GM19035 (cell line): ENCODE measurements around the gene PRSS36.
"Not testable (repeated sequence)": the region's sequence is repeated elsewhere in the genome, so short reads cannot be mapped to it uniquely, and the experiment has no call there.

Source experiments
- ATAC-seq: cut with Tn5 transposase; IDR thresholded peaks from one replicate; pipeline ENCODE4 v1.9.1; 2021; ENCODE audit not compliant: unreplicated experiment

PRSS36 gene

GRCh38 chr16:31149894-31150890, at the start of gene PRSS36:
Gene PRSS36, minus strand, starts transcription at chr16:31150066. Its CDS starts 31 bp downstream, at chr16:31150035.
- ATAC-seq, result no peak

DNA sequence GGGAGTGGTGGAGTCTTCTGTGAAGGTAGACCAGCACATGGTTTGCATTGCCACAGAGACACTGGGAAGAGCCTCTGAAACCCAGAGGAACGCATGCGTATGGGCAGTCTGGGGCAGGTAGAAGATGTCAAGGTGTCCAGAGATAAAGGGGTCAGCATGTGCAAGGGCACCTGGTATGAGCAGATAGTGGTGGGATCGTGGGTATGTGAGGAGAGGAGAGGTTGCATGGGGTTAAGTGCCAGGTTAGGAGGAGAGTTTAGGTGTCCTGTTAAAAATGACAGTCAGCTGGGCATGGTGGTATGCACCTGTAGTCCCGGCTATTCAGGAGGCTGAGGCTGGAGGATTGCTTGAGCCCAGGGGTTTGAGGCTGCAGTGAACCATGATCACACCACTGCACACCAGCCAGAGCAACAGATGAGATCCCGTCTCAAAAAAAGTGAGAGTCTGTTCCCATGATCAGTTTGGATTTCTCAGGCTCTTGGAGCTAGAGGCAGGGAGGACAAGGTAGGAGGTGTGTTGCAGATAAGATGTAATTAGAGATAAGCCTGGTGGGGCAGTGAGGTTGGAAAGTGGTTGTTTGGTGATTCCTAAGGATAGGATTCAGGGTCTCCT, 49.7 kb upstream of the PRSS36 start:
- ATAC-seq, result no peak

GRCh38 chr16:31198207-31198882, 48.5 kb upstream of the PRSS36 start:
- no peak for ATAC-seq

GRCh38 chr16:31196324-31197088, 46.6 kb upstream of the PRSS36 start:
- ATAC-seq, result no peak

DNA sequence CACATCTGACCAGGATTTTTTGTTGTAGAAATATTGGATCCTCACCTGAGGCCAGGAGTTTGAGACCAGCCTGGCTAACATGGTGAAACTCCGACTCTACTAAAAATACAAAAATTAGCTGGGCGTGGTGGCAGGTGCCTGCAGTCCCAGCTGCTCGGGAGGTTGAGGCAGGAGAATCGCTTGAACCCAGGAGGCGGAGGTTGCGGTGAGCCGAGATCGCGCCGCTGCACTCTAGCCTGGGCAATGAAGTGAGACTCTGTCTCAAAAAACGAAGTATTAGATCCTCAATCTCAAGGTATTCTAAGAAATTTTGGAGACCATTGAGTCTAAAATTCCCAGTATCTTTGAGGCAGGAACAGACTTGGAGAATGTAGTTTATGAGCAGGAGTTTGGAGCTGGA, 46.0 kb upstream of the PRSS36 start:
- not testable (repeated sequence) for ATAC-seq

- ATAC-seq, result no peak
Observed at GRCh38 chr16:31194898-31195297, 45.0 kb upstream of the PRSS36 start.

DNA sequence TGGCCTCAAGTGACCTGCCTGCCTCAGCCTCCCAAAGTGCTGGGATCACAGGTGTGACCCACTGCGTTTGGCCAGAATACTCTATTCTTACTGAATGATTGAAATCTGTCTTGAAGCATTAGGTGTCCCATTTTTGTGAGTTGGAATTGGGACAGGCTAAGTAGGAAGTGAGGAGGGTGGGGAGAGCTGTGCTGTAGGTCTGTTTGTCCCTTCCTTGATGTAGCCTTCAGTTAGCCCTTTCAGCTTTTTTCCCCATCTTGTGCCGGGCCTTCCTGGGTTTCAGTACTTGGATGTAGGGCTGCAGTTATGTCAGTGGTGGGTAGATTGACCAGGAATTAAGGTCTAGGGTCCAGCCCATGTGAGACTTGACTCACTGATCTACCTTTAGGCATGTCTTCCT, 44.0 kb upstream of the PRSS36 start:
- ATAC-seq, result no peak

DNA sequence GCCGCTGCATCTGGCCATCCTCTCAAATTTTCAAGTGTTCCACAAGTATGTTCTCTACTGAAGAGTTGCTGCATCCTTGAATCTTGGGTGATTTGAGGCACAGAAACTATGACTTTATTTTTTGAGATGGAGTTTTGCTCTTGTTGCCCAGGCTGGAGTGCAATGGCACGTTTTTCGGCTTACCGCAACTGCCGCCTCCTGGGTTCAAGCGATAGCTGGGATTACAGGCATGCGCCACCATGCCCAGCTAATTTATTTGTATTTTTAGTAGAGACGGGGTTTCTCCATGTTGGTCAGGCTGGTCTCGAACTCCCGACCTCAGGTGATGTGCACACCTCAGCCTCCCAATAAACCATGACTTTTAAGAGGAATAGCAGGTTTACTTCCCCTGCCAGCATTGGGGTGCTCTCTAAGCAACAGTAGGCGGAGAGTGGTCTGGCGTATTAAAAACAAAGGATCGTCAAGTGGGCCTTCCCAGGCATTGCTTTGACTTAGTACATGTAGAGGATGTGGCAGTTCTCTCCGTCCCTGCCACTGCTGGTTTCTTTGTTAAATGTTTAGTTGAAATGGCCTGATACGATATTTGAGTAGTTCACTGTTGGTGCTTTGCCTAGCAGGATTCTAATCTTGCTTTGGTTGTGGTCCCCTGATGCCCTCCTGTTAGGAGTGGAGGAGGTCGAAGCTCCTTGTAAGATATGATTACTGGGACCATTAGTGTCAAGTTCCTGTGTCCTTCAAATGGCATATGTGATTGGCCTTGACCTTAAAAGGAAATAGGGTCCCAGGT, 43.2 kb upstream of the PRSS36 start:
- no peak for ATAC-seq

DNA sequence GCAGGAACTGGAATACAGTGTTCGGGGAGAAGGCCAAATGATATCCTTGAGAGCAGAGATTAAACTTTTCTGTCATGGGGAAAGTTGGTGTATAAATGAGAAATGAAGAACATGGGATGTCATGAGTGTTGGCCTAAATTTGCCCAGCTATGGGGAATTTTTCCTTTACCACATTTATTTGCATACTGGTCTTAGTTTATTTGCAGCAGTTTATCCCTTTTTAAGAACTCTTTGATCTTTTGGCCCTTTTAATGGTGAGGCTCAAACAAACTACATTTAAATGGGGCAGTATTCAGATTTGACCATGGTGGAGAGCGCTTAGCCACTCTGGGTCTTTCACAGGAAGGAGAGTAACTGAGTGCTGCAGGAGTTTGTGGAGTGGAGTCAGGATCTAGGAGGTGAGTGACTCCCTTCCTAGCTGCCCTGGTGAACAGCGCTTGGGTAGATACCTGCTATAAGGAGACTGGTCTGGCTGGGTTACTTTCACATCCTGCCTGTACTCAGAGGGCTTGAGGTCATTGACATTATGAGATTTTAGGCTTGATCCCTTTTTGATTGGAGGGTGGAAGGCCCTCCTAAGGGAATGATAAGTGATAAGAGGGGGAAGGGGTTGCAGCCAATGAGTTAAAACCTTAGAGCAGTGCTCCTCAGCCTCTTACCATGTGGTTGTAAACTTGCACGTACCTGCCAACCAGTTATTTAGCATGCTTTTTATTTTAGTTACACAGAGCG, 42.0 kb upstream of the PRSS36 start:
- ATAC-seq, result no peak

- ATAC-seq, result no peak
Observed at GRCh38 chr16:31190818-31191444, 41.1 kb upstream of the PRSS36 start.

- no peak for ATAC-seq
Observed at GRCh38 chr16:31190061-31190460, 40.2 kb upstream of the PRSS36 start.

DNA sequence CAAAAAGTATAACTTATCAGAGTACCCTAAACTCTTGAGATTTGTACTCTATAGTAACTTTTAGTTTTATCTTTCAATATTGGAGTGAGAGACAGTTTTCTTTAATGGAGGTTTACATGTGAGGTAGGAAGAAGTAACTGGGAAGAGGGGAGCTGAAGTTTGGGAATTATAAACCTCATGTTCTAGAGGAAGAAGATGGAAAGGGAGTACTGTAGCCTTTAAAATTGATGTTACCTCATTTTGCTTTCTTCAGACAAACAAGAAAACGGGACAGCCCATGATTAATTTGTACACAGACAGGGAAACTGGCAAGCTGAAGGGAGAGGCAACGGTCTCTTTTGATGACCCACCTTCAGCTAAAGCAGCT, 39.5 kb upstream of the PRSS36 start:
- ATAC-seq, result no peak

DNA sequence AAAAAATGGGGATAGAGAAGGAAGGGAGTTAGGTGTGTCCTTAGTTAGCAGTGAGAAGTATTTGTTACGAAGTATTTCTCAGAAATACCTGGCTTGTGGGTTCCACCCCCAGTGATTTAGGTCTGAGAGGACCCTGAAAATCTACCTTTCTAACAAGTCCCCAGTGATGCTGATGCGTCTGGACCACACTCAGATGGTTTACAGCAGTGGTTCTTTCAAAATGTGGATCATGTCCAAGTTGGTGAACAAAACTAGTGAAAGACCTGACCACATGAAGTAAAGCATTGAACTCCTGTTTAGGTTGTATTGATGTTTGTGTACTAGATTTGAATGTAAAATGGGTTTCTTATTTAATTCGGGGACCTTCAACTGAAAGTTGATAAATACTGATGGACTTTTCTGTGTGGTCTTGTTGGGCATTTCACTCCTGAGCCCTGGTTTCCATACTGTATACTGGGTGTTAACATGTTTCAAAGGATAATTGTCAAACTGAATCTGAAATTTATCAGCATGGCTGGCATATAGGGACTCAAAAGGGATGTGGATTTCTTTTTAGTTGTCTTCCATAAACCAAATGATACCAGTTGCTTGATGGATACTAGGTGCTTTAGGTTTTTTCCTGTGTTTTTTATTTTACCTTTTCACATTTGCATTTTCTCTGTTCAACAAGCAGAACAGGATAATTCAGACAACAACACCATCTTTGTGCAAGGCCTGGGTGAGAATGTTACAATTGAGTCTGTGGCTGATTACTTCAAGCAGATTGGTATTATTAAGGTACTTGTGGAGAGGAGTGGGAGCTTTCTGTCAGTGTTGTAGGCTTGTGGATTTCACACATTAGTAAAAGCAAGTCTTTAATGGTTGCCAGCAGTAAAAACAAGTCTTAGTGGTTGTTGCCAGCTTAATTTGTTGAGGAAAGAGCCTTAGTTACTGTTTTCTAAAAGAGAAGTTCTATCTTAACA, 38.9 kb upstream of the PRSS36 start:
- no peak for ATAC-seq

DNA sequence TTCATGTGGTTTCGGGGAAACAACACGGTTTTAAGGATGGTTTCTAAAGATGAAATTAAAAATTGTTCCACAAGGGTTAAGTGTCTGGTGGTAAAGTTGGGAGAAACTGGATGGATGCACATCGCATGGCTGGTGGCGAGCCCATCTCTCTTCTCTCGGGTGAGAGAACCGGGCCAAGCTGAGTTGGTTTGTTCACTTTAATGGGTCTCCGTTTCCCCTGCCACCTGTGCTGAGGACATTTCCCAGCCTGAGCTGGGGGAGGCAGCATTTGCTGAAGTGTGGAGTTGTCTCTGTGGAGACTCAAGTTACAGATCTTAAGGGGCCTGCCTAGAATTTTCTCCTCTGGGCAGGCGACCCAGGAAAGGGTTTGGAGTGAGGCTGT, 37.9 kb upstream of the PRSS36 start:
- ATAC-seq, result no peak

DNA sequence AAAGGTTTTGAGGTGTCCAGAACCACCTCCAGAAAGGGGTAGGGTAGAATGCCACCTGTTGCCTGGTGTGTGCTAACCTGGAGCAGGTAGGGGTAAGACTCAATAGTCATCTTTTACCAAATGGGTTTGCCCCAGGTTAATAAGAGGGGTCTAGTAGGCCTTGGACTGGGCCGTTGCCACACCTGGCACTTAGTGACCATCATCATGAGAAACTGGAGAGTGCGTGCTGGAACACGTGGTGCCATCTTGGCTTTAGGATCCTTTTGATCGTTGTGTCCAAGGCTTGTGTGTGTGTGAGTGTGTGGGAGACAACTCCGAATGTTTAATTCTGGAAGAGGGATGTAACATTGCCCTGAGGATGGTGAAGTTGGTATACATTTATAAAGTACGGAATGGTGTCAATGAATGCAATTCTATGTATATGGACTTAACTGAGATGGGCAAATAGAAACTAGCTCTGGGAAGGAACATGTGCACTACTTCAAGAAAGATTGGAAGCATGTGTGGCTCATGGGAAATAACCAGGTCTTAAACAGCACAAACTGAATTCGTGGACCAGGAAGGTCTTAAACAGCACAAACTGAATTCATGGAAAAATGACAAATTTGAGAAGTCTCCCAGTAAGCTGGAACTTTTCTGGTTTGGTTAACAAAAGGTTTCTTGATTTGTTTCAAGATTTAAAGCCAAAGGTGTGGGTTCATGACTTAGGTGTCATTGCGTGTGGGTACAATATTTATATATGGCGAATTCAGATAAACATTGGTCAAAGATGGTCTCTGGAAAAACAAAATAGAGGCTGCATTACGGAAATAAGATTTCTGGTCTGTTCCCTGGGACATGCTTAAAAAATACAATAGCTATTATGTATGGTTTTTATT, 37.3 kb upstream of the PRSS36 start:
- no peak for ATAC-seq

DNA sequence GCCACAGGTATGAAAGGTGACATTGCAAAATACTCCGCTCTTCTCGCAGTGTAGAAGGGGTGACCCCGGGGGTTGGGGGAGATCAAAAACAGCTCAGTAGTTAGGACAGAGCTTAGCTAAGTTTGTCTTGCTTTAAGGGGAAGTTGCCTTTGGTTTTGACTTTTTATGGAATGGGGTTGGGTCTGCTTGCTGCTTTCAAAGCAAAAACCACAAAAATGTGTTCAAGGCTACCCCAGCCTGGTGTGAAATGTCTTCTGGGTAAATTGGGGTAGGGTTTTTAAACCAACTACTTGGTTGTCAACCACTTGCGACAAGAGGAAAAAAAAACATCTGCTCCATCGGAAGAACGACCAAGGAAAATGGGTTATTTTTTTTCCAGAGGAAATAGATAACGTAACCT, 36.3 kb upstream of the PRSS36 start:
- no peak for ATAC-seq

DNA sequence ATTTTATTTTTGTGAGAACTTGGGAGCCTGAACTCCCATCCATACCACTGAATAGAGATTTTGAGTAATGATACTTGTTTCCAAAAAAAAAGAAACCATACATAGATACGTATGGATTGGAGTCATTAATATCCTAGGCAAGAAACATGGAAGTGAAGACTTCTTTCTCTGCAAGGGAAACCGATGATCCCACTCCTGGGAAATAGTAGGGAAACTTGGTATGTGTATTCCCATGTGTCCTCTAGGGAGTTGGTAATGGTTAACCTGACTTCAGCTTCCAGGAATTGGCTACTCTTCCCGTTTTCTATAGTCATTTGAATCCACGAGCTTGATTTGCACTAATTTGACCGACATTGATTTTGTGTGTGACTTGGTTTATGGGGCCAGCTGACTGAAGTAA, 35.5 kb upstream of the PRSS36 start:
- ATAC-seq, result no peak
